GM18861 (cell line): ENCODE data around the gene ZFP36.

Source experiments
- ATAC-seq: cut with Tn5 transposase; IDR thresholded peaks from one replicate; pipeline ENCODE4 v1.9.1; 2021; ENCODE audit not compliant: unreplicated experiment

Gene ZFP36

DNA sequence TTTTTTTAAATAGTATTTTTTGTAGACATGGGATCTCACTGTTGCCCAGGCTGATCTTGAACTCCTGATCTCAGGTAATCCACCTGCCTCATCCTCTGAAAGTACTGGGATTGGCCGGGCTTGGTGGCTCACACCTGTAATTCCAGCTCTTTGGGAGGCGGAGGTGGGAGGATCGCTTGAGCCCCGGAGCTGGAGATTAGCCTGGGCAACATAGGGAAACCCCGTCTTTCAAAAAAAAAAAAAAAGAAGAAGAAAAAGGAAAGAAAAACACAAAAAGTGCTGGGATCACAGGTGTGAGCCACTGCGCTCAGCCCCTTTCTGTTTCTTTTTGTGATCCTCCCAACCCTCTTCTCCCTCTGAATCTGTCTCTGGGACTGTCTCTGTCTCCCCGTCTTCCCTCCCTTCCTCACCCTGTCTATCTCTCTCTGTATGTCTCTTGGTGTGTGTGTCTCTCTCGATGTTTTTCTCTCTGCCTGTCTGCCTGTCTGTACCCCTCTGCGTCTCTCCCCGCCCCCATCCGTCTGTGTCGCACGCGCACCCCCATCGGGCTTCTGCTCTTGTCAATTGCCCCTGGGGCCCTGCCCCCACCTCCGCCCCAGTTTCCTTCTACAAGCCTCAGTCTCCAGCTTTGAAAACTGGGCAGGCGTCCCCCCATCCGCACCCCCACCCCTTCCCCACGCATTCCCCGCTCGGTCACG is 540 bp upstream of the ZFP36 start:
- no peak for ATAC-seq

GRCh38 chr19:39407410-39407659 is 688 bp downstream of the ZFP36 start:
- ATAC-seq = no peak

- no peak for ATAC-seq
Measured at GRCh38 chr19:39407660-39408391, 1.2 kb downstream of the ZFP36 start.

DNA sequence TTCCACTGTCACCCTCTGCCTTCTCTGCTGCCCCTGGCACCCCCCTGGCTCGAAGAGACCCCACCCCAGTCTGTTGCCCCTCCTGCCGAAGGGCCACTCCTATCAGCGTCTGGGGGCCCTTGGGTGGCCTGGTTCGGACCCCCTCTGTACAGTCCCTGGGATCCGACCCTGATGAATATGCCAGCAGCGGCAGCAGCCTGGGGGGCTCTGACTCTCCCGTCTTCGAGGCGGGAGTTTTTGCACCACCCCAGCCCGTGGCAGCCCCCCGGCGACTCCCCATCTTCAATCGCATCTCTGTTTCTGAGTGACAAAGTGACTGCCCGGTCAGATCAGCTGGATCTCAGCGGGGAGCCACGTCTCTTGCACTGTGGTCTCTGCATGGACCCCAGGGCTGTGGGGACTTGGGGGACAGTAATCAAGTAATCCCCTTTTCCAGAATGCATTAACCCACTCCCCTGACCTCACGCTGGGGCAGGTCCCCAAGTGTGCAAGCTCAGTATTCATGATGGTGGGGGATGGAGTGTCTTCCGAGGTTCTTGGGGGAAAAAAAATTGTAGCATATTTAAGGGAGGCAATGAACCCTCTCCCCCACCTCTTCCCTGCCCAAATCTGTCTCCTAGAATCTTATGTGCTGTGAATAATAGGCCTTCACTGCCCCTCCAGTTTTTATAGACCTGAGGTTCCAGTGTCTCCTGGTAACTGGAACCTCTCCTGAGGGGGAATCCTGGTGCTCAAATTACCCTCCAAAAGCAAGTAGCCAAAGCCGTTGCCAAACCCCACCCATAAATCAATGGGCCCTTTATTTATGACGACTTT is 2.0 kb downstream of the ZFP36 start:
- ATAC-seq = no peak

DNA sequence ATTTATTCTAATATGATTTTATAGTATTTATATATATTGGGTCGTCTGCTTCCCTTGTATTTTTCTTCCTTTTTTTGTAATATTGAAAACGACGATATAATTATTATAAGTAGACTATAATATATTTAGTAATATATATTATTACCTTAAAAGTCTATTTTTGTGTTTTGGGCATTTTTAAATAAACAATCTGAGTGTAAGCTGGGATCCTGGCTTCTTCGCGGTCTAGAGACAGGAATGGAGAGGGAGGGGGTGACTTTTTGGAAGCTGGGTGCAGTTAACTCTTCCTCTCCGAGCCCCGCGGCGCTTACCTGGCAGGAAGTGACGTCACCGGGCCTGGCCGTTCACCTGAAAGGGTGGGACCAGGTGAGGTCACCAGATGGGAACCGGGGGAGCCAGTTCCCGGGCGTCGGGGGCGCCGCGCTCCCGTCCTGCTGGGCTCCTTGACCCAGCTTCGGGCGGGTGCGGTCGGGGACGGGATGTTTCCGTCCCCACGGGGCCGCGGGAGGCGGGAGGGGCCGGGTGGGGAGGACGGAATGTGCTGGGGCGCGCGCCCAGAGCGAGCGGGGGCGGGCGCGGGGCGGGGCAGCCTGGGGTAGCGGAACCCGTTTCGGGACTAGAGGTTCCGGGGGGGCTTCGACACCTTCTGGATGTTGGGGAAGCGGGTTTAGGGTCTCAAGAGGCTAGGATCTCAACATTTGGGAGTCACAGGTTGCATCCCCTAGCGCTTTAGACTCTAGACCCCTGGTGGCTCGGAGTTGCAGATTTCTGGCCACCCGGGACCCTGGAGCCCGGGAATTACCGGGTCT is 2.8 kb downstream of the ZFP36 start:
- ATAC-seq = no peak

DNA sequence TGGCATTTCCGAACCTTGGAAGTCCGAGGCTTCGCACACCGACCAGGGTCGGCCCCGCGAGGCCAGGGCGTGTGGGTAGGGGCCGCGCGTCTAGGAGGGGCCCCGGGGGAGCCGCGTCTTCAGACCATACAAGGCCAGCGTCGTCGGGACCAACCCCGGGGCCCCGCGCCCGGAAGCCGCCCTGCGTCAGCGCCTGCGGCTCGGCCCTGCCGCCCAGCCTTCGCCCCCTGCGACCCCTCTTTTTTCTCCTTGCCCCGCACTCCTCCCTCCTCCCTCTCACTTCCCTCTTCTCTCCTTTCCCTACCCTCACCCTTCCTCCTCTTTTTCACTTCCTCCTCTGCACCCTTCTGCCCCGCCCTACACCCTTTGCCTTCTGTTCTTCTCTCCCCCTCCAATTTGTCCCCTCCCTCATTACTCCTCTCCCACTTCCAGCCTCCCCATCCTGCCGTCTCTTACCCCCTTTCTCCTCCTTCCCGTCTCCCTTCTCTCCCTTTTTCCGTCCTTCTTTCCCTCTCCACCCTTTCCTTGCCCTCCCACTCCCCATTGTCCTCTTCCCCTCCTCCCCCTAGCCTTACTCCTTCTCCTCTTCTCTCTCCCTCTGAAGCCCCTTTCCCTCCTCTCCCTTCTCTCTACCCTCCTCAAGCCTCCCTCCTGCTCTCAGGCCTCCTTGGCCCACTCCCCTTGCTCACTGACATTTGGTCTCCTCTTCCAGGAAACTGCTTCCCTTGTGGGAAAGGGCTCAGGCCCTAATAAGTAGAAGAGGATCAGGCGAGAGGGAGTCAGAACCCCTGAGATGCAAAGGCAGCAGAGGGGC is 3.6 kb downstream of the ZFP36 start:
- no peak for ATAC-seq

DNA sequence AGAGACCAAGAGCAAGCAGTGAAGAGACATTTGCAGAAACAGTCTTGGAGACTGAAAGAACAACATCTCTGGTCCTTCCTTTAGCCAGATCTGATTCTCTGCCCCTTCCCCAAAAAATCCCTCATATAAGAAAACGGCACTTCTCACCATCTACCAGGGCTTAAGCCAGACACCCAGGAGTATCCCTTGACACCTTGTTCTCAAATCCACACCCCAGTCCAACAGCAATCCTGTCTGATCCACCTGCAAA is 4.1 kb downstream of the ZFP36 start:
- ATAC-seq = no peak

DNA sequence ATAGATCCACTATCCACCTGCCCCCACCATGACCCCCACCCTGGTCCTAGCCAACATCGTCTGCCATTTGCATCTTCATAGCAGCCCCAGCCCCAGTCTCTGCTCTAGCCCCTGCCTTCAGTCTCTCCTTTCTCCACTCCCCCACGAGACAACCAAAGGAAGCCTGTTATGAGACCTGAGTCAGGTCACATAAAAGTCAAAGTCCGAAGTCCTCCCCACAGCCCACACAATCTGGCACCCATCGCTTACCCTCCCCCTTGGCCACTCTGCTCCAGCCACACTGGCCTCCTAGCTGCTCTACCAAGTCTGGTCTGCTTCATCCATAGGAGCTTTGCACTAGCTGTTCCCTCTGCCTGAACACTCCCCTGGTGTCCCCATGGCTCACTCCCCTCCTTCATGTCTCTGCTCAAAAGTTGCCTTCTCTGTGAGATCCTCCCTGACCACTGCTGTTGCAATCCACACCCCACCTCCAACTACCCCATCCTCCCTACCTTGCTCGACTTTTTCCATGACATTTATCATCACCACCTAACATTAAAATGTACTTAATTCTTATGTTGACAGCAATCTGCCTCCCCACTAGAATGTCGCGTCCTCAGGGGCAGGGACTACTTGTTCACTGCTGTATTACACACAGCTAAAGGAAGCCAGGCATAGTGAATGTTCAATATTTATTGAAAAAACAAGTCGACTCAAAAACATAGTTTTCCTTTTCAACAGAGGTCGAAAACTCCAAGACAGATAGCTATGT is 4.6 kb downstream of the ZFP36 start:
- ATAC-seq = no peak

GRCh38 chr19:39411832-39412099 is 5.1 kb downstream of the ZFP36 start:
- peak; percentile 26 for ATAC-seq

- peak; percentile 51 for ATAC-seq
Measured at GRCh38 chr19:39412100-39412866, 5.6 kb downstream of the ZFP36 start, which contains the start of gene PLEKHG2. Gene PLEKHG2, plus strand, starts transcription at chr19:39412669. Its CDS starts 1,418 bp downstream, at chr19:39414087.

DNA sequence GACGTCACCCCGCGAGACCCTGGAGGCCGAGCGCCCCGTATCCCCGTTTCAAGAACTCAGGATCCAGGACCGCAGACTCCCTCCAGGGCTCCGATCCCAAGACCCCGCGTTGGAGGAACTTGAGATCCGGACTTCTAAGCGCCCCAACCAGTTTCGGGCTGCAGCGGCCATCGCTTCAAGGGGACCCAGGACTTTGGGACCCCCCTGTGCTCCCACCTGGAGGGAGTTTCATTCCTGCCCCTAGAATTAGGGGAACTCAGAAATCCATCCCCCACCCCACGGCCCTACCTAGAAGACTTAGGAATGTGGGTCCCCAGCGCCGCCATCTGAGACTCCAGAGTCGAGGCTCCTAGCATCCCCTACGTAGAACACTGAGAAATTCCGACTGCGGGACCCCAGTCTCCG is 6.2 kb downstream of the ZFP36 start:
- ATAC-seq = no peak

DNA sequence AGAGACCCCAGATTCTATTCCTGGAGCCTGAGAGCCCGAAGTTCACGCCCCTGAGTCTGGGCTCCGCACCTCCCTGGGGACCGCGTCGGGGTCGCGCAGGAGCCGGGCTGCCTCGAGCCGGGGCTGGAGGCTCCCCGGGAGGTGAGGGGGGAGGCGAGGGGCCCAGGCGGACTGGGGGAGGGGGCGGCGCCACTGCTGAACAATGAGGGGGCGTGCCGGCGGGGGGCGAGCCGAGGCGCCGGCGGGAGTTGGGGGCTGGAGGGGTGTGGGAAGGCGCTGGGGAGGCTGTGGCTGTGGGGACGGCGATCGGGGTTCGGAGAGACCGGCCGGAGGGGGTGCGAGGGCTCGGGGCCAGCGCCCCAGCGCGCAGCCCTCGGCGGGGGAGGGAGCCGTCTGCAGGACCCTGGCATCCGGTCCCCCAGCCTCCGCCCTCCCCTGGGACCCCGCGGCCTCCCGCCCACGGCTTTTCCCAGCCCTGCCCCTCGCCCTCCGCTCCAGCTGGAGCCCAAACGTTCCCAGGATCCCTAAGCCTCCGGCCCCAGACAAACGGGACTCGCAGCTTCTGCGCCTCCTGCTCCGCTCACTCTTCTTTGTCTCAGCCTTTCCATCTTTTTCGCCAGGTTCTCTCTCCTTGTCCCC is 6.7 kb downstream of the ZFP36 start:
- ATAC-seq = no peak

DNA sequence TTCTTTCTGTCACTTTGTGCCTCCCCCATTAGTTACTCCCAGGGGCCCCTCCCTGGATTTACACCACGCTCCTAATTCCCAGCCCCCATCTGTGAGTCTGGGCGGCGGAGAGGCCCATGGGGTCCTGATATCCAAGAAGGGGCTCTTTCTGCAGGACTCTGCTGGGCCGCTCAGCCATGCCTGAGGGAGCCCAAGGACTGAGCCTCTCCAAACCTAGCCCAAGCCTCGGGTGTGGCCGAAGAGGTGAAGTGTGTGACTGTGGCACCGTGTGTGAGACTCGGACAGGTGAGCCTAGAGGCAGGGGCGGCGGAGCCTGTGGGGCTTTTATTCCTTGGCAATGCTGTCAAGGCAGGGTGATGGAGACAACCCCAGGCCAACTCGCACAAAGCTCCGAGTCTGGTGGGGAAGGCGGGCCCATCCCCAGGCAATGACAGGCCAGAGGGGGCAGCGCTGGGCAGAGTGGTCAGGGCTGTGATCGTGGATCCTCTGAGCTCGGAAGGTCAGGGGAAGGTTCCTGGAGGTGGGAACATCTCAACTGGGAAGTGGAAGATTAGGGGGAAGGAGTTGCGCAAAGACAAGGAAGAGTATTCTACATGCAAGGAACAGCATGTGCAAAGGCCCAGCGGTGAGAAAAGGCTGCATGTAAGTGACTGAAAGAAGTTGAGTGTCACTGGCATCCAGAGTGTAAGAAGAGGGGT is 7.4 kb downstream of the ZFP36 start:
- ATAC-seq = no peak

DNA sequence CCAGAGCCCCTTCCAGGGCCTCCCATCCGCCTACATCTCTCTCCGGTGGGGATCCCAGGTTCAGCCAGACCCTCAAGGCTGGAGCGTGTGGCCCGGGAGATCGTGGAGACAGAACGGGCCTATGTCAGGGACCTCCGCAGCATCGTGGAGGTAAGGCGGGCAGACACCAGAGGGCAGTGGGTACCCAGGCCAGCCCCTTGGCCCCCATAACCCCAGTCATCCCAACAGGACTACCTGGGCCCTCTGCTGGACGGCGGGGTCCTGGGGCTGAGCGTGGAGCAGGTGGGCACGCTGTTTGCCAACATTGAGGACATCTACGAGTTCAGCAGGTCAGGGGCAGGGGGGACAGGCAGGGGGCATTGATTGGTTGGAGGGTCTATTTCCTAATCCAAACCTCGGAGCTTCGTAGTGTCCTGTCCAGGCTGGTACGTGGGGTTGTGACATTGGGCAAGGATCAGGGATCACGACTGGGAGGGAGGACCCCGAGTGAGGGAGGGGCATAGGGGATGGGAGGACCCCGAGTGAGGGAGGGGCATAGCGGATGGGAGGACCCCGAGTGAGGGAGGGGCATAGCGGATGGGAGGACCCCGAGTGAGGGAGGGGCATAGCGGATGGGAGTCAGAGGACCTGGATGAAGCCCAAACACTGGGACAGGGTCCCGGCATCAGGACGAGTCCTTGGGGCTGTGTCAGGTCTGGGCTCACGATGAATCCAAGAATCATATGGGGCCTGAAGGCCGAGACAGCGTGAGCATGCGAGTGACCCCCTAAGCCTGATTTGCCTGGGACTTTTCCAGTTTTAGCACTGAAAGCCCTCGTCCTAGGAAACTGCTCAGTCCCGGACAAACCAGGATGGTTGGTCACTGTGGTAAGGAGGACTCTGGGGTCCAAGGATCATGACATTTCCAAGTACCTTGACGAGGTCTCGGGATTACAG is 8.7 kb downstream of the ZFP36 start:
- no peak for ATAC-seq

DNA sequence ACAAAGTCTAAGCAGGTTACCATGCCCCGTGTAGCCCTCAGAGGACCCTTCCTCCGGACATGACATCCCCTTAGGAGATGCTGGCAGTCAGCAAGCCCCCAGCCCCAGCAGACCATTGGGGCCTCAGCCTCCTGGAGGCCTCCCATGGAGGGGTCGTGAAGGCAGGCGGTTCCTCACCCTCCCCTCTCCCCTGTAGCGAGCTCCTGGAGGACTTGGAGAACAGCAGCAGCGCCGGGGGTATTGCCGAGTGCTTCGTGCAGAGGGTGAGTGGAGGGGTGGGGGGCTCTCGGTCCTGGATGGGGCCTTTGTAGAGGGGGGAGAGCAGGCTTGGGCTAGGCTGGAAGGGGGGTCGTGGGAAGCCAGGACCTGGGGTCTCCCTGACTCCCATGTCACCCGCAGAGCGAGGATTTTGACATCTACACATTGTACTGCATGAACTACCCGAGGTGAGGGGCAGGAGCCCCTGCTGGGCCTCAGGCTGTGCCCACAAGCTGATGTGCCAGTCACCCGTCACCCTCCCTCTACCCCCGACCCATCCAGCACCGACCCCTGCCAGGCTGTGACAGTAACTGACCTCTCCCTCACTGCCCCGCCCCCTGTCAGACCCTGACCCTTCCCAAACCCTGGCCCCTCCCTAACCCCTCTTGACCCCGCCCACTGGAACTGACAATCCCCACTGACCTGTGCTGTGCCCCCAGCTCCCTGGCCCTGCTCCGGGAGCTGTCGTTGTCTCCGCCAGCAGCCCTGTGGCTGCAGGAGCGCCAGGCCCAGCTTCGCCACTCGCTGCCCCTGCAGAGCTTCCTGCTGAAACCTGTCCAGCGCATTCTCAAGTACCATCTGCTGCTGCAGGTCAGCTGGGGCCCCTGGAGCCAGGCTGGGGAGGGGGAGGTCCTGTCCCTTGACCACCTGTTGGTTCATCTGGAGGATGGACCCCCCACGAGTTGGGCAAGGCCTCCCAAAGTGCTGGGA is 9.8 kb downstream of the ZFP36 start:
- ATAC-seq = no peak
